A549 treated with Mapracorat at 1 μM for 4 hours (cell line): ENCODE data around the gene TCP11X1. TPM values are rescaled to one million over a fixed set of nuclear protein-coding genes. Genes with fewer than 3 reads are reported as not detected.

Experiments
- total RNA-seq: library from RNA; stranded (reverse); fragments of 200-300 nt; extraction: Qiagen RNA extraction; gene quantifications from 5 replicates; pipeline ENCODE4 v1.2.3, GENCODE V29; 2022

Gene TCP11X1
- not detected in 5 replicates for total RNA-seq

GRCh38 chrX:102214986-102215385, at the start of gene TCP11X1:
TCP11X1 (plus strand) TSS chrX:102215301.

GRCh38 chrX:102246893-102247292, 31.8 kb downstream of the TCP11X1 start, which contains the start of gene NXF2:
NXF2 (plus strand) TSS chrX:102247167; CDS start chrX:102307079, 59,912 bp downstream.

Other genes with a start within 250 kb of the TCP11X1 start
- not detected in 5 replicates for gene TCEAL2, start 89.6 kb upstream of the TCP11X1 start, total RNA-seq
- gene TCEAL6, start 72.8 kb upstream of the TCP11X1 start, total RNA-seq, result not detected in 5 replicates
- gene BEX5, start 59.3 kb upstream of the TCP11X1 start, total RNA-seq, result not detected in 5 replicates
- not detected in 5 replicates for gene NXF2, start 31.9 kb downstream of the TCP11X1 start, total RNA-seq
- gene NXF2B, start 224.7 kb downstream of the TCP11X1 start, total RNA-seq, result not detected in 5 replicates